Loucy (cell line): ENCODE data around the gene TNNT3.

Experiments used
- H2AFZ ChIP-seq: fragments of 200-600 bp; sonication (generic); 2 replicates; pipeline ENCODE4 v1.6.0; 2016; ENCODE audit warnings: antibody characterized with exemption, mild to moderate bottlenecking, low read length, moderate library complexity
- H3F3A ChIP-seq: fragments of 200-600 bp; 2 replicates; pipeline ENCODE4 v1.6.0; 2016; ENCODE audit warnings: antibody characterized with exemption, low read depth, mild to moderate bottlenecking
- H3K27me3 ChIP-seq: fragments of 200-600 bp; sonication (generic); 2 replicates; pipeline ENCODE4 v1.6.1; 2014; ENCODE audit warnings: low read length, mild to moderate bottlenecking; ENCODE audit not compliant: insufficient read depth, poor library complexity, severe bottlenecking
- H3K36me3 ChIP-seq: fragments of 200-600 bp; sonication (generic); 2 replicates; pipeline ENCODE4 v1.6.1; 2016; ENCODE audit warnings: low read length; ENCODE audit not compliant: insufficient read depth
- H3K4me1 ChIP-seq: fragments of 200-600 bp; sonication (generic); 2 replicates; pipeline ENCODE4 v1.5.1; 2014; ENCODE audit warnings: low read length, mild to moderate bottlenecking; ENCODE audit not compliant: insufficient read depth, poor library complexity, severe bottlenecking
- H3K4me2 ChIP-seq: fragments of 200-600 bp; sonication (generic); 2 replicates; pipeline ENCODE4 v1.6.0; 2014; ENCODE audit warnings: antibody characterized with exemption, low read length, low read depth, mild to moderate bottlenecking; ENCODE audit not compliant: poor library complexity, severe bottlenecking
- H3K4me3 ChIP-seq: fragments of 200-600 bp; sonication (generic); 2 replicates; pipeline ENCODE4 v1.5.1; 2014; ENCODE audit warnings: low read length, mild to moderate bottlenecking, mixed read lengths; ENCODE audit not compliant: poor library complexity, severe bottlenecking
- H3K79me2 ChIP-seq: fragments of 200-600 bp; sonication (generic); 2 replicates; pipeline ENCODE4 v1.6.1; 2014; ENCODE audit warnings: low read length; ENCODE audit not compliant: insufficient read depth
- H3K9ac ChIP-seq: fragments of 200-600 bp; sonication (generic); 2 replicates; pipeline ENCODE4 v1.6.0; 2014; ENCODE audit warnings: mild to moderate bottlenecking, low read depth, low read length, moderate library complexity; ENCODE audit not compliant: poor library complexity, severe bottlenecking
- H3K9me2 ChIP-seq: fragments of 200-600 bp; sonication (generic); replicated peaks from 2 replicates; pipeline ENCODE4 v1.6.1; 2016; ENCODE audit warnings: low read depth, low read length, mixed read lengths
- H3K9me3 ChIP-seq: fragments of 200-600 bp; sonication (generic); 2 replicates; pipeline ENCODE4 v1.6.1; 2014; ENCODE audit warnings: mild to moderate bottlenecking, antibody characterized with exemption, low read length, low read depth; ENCODE audit not compliant: insufficient read depth
- H4K20me1 ChIP-seq: fragments of 200-600 bp; sonication (generic); 2 replicates; pipeline ENCODE4 v1.6.0; 2014; ENCODE audit warnings: antibody characterized with exemption, low read length, mild to moderate bottlenecking; ENCODE audit not compliant: insufficient read depth, poor library complexity, severe bottlenecking
- CTCF ChIP-seq: fragments of 200-600 bp; sonication (generic); conservative IDR thresholded peaks from 2 replicates; pipeline ENCODE4 v1.5.1; 2014; ENCODE audit warnings: mild to moderate bottlenecking, antibody characterized with exemption, low read length
- EZH2phosphoT487 ChIP-seq: fragments of 200-600 bp; IDR thresholded peaks from 2 replicates; pipeline ENCODE4 v1.6.1; 2018; ENCODE audit warnings: antibody characterized with exemption, mild to moderate bottlenecking, moderate library complexity, borderline replicate concordance

Gene TNNT3

GRCh38 chr11:1906181-1906580 lies 13.3 kb upstream of the TNNT3 start:
- Histone ChIP-seq H3K4me3 (peak overlapping the region; percentile 50), H3F3A (no peaks in the 10 kb centered on the region), H3K4me2 (peak overlapping the region; percentile 76), H3K9me3 (no peaks in the 10 kb centered on the region), H2AFZ (peak overlapping the region; percentile 75), H3K9ac (peak overlapping the region; percentile 74), H3K27me3 (no peaks in the 10 kb centered on the region), H3K79me2 (no peaks in the 10 kb centered on the region), H3K4me1 (peaks cover 21% of the 10 kb centered on the region), H3K9me2 (no peaks in the 10 kb centered on the region), H4K20me1 (no peaks in the 10 kb centered on the region), H3K36me3 (no peaks in the 10 kb centered on the region)
- TF ChIP-seq EZH2phosphoT487, result no peak
- no peak for TF ChIP-seq CTCF

GRCh38 chr11:1906611-1907423 lies 12.7 kb upstream of the TNNT3 start:
- Histone ChIP-seq H3K4me3 (peak overlapping the region; percentile 50), H3K9ac (peak overlapping the region; percentile 74), H4K20me1 (no peaks in the 10 kb centered on the region), H2AFZ (peak overlapping the region; percentile 75), H3K4me2 (peak overlapping the region; percentile 76), H3K9me2 (no peaks in the 10 kb centered on the region), H3K36me3 (no peaks in the 10 kb centered on the region), H3F3A (no peaks in the 10 kb centered on the region), H3K79me2 (no peaks in the 10 kb centered on the region), H3K27me3 (no peaks in the 10 kb centered on the region), H3K4me1 (peaks cover 21% of the 10 kb centered on the region), H3K9me3 (no peaks in the 10 kb centered on the region)
- TF ChIP-seq CTCF, result no peak
- TF ChIP-seq EZH2phosphoT487, result no peak

GRCh38 chr11:1908618-1909017 lies 10.9 kb upstream of the TNNT3 start:
- Histone ChIP-seq H3K4me1 (peaks cover 21% of the 10 kb centered on the region), H3K4me2 (no peak overlapping the region), H3K36me3 (no peaks in the 10 kb centered on the region), H3K9ac (no peak overlapping the region), H3K27me3 (no peaks in the 10 kb centered on the region), H3K4me3 (no peak overlapping the region), H3F3A (no peaks in the 10 kb centered on the region), H3K79me2 (no peaks in the 10 kb centered on the region), H3K9me2 (no peaks in the 10 kb centered on the region), H4K20me1 (no peaks in the 10 kb centered on the region), H3K9me3 (no peaks in the 10 kb centered on the region), H2AFZ (no peak overlapping the region)
- no peak for TF ChIP-seq CTCF
- TF ChIP-seq EZH2phosphoT487, result no peak
